HUES48 (cell line): ENCODE measurements around the gene MYO5A.
"Not testable (repeated sequence)": the region's sequence is repeated elsewhere in the genome, so short reads cannot be mapped to it uniquely, and the experiment has no call there.

Experiments
- H3K27ac ChIP-seq: one replicate; pipeline ENCODE4 v1.7.0; 2013; ENCODE audit warnings: low read depth, low read length, inconsistent platforms
- H3K27me3 ChIP-seq: 2 replicates; pipeline ENCODE4 v1.6.1; 2013; ENCODE audit warnings: mild to moderate bottlenecking, low read length; ENCODE audit not compliant: control insufficient read depth, insufficient read depth
- H3K36me3 ChIP-seq: 2 replicates; pipeline ENCODE4 v1.6.1; 2013; ENCODE audit warnings: low read length; ENCODE audit not compliant: control insufficient read depth, insufficient read depth
- H3K4me1 ChIP-seq: 2 replicates; pipeline ENCODE4 v1.6.1; 2013; ENCODE audit warnings: mild to moderate bottlenecking, low read length; ENCODE audit not compliant: control insufficient read depth, insufficient read depth
- H3K4me3 ChIP-seq: 2 replicates; pipeline ENCODE4 v1.5.1; 2013; ENCODE audit warnings: mild to moderate bottlenecking, low read depth, low read length
- H3K9ac ChIP-seq: 2 replicates; pipeline ENCODE4 v1.6.1; 2013; ENCODE audit warnings: mild to moderate bottlenecking, low read depth, low read length, moderate library complexity
- H3K9me3 ChIP-seq: 2 replicates; pipeline ENCODE4 v1.6.1; 2013; ENCODE audit warnings: low read length; ENCODE audit not compliant: control insufficient read depth, insufficient read depth

Gene MYO5A

DNA sequence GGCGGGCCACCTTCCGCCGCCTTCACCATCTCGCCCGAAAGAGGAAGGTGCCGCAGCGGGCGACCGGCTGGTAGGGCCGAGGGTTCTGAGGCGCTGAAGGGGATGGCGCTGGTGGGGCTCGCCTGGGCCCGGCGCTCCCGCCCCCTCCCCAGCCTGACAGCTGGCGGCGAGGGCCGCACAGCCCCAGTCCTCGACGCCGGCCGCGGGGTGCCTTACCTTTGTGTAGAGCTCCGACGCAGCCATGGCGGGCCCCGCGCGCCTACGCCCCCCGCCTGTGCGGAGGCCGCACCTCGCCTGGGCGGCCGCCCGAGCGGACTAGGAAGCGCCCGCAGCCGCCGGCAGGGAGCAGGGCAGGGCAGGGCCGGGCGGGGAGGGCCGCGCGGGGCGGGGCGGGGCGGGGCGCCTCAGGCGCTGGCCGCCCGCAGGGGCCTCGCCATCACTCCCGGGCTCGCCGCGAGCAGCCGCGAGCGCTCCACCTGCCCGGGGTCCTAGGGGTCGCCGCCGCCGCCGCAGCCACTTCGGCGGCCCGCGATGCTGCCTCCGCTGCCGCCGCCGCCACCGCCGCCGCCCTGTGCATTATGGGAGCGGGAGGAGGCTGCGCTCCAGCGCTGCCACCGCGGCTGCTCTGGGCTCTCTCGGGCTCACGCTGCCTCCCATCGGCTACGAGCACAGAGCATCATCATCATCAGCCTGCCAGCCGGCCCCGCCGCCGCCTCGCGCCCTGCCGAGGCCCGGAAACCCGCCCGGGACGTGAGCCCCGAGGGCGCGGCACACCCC, at the start of gene MYO5A:
Gene MYO5A, minus strand, starts transcription at position 317 of the 777 bp plus-strand sequence. Its CDS starts 74 bp downstream, at position 243.
- H3K36me3 ChIP-seq = no peaks in the 10 kb centered on the region
- peaks cover 17% of the 10 kb centered on the region for H3K4me1 ChIP-seq
- H3K9me3 ChIP-seq = no peaks in the 10 kb centered on the region
- H3K27me3 ChIP-seq = peaks cover 46% of the 10 kb centered on the region
- peak within 1 kb of the TSS; percentile 42 for H3K9ac ChIP-seq
- peak within 1 kb of the TSS; percentile 64 for H3K4me3 ChIP-seq
- peak within 1 kb of the TSS; percentile 51 for H3K27ac ChIP-seq

DNA sequence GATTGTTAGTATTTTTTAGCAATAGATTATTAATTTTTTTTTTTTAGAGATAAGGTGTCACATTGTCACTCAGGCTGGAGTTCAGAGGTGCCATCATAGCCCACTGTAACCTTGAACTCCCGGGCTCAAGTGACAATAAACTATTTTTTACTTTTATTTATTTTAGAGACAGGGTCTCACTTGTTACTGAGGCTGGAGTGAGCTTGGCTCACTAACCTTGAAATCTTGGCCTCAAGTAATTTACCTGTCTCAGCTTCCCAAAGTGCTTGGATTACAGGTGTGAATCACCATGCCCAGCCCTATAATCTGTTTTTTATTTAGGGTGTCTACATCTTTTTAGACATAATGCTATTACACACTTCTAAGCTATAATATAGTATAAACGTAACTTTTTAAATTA, 48.0 kb upstream of the MYO5A start:
- Histone ChIP-seq H3K36me3 (no peaks in the 10 kb centered on the region), H3K9me3 (no peaks in the 10 kb centered on the region), H3K4me1 (peaks cover 7% of the 10 kb centered on the region), H3K4me3 (no peak overlapping the region), H3K27me3 (no peaks in the 10 kb centered on the region), H3K27ac (no peak overlapping the region), H3K9ac (no peak overlapping the region)

DNA sequence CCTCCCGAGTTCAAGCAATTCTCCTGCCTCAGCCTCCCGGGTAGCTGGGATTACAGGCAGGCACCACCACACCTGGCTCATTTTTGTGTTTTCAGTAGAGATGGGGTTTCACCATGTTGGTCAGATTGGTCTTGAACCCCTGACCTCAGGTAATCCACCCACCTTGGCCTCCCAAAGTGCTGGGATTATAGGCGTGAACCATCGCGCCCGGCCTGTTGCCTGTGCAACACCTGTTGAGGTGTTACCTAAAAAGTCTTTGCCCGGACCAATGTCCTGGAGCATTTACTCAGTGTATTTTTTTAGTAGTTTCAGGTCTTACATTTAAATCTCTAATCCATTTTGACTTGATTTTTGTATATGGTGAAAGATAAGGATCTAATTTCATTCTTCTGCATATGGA, 46.9 kb upstream of the MYO5A start:
- H3K27ac ChIP-seq, H3K9me3 ChIP-seq, H3K27me3 ChIP-seq, H3K4me3 ChIP-seq, H3K4me1 ChIP-seq, H3K9ac ChIP-seq, H3K36me3 ChIP-seq: not testable (repeated sequence)

DNA sequence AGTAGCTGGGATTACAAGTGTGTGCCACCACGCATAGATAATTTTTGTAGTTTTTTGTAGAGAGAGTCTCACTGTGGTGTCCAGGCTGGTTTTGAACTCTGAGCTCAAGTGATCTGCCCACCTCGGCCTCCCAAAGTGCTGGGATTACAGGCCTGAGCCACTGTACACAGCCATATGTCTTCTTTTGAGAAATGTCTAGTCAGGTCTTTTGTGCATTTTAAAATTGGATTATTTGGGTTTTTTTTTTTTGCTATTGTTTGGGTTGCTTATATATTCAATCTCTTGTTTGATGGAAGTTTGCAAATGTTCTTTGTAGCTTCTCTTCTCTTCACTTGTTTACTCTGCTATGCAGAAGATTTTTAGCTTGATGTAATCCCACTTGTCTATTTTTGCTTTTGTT, 46.4 kb upstream of the MYO5A start:
- H3K9me3 ChIP-seq = no peaks in the 10 kb centered on the region

DNA sequence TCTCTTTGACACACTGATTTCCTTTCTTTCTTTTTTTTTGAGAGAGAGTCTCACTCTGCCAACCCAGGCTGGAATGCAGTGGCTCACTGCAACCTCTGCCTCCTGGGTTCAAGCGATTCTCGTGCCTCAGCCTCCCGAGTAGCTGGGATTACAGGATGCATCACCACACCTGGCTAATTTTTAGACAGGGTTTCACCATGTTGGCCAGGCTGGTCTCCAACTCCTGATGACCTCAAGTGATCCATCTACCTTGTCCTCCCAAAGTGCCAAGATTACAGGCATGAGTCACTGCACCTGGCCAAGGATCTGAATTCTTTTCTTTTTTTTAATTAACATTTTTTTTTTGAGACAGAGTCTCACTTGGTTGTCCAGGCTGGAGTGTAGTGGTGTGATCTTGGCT, 45.9 kb upstream of the MYO5A start:
- not testable (repeated sequence) for H3K27ac ChIP-seq, H3K9ac ChIP-seq, H3K9me3 ChIP-seq, H3K4me1 ChIP-seq, H3K36me3 ChIP-seq, H3K27me3 ChIP-seq, H3K4me3 ChIP-seq

More for the DNA sequence above, 46.4 kb upstream of the MYO5A start:
- Histone ChIP-seq H3K4me3 (no peak overlapping the region), H3K27me3 (no peaks in the 10 kb centered on the region), H3K27ac (no peak overlapping the region), H3K4me1 (peaks cover 3% of the 10 kb centered on the region; the same call in 1 of the 2 replicates), H3K36me3 (no peaks in the 10 kb centered on the region), H3K9ac (no peak overlapping the region)

DNA sequence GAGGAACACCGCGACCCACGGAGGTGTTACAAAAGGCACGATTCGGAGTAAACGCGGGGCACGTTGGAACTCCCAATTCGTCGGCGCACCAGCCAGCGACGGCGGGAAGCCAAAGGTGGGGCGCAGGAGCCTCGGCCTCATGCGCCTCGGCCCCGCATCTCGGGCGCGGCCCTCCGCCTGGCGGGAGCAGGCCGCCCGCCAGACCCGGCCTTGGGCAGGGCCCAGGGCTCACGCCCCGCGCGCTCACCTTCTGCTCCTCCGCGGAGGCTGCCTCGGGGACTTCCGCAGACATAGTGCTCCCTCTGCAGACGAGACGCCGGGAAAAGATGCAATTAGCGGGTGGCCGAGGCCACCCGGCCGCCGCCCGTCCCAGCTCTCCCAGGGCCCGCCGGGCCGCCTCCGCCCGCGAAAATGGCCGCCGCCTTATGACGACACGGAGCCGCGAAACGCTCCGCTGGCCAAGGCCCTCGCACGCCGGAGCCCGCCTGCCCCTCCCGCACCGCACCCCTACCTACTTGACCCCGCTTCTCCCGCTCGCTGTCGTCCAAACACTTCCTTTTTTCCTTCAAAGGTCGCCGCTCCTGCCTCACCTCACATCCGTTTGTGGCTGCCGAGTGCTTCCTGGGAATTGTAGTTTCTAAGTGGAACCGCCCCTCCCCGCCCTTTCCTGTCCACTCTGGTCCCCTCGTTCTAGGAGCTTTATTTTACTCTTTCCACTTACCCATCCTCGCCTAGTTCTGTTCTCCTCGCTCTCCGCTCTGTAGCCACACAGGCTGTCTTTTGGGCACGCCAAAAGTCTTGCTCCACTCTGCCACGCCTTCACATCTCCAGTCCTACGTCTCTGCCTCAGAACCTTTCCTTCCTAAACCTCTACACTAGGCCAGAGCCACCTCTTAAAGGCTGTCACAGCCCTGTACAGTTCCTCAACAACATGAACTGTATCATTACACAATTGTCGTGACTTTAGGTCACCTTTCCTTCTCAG, 40.2 kb upstream of the MYO5A start, which contains the start of gene ARPP19:
Gene ARPP19, minus strand, starts transcription at position 430 of the 985 bp plus-strand sequence. Its CDS starts 138 bp downstream, at position 292.
- Histone ChIP-seq H3K4me3 (peak within 1 kb of the TSS; percentile 98), H3K9ac (peak within 1 kb of the TSS; percentile 99), H3K27ac (peak within 1 kb of the TSS; percentile 99), H3K4me1 (peaks cover 15% of the 10 kb centered on the region), H3K36me3 (no peaks in the 10 kb centered on the region), H3K9me3 (no peaks in the 10 kb centered on the region), H3K27me3 (no peaks in the 10 kb centered on the region)

DNA sequence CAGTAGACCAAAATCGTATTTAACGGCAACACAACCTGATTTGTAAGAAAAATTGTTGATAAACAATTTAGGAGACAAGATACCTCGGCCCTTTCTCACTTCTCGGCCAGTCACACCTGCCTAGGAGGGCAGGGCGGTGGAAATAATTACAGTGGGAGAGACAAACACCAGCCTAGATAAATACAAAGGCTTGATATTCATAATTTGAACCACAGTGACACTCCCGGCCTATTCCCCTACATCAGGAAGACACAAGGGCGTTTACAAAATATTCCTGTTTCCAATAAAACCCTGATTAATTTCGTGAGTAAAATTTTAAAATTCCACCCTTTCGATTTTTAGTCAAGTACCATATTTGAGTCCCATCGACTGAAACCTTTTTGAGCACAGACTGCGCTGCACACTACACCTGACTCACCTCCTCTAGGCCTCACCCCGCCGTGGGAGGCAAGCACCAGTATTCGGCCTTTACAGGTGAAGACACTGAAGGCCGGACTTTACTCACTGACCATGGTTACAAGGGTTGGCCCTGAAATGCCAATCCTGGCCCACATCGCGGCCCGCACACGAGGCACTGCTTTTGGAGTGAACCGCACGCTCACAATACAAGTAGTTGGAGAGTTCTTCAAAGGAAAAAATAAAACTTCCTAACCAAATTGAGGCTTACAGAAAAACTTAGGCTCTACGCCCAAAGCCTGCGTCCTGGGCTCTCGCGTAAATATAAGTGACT, 39.4 kb upstream of the MYO5A start:
- no peaks in the 10 kb centered on the region for H3K27me3 ChIP-seq
- H3K27ac ChIP-seq = peak overlapping the region; percentile 99
- H3K9me3 ChIP-seq = no peaks in the 10 kb centered on the region
- peak overlapping the region; percentile 98 for H3K4me3 ChIP-seq
- H3K9ac ChIP-seq = peak overlapping the region; percentile 99
- peaks cover 15% of the 10 kb centered on the region for H3K4me1 ChIP-seq
- no peaks in the 10 kb centered on the region for H3K36me3 ChIP-seq

DNA sequence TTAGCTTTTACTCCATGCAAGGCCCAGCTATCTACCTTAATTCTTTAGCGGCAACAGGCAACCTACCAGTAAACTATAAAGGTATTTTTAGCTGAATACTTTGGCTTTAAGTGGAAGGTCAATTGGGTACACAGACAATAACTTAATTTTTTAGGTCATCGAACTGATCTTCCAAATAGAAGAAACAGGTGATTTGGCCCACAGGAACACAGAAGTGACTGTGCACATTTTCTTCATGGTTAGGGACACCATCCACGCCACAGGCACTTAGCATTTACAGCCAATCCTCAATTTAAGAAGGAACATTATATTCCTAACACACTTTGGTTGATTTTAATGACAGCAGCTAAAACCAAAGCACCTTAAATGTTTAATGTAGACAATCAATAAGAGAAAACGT, 38.2 kb upstream of the MYO5A start:
- Histone ChIP-seq H3K27me3 (no peaks in the 10 kb centered on the region), H3K9ac (no peak overlapping the region), H3K27ac (no peak overlapping the region), H3K4me3 (peak overlapping the region; percentile 98), H3K4me1 (peaks cover 15% of the 10 kb centered on the region), H3K9me3 (no peaks in the 10 kb centered on the region), H3K36me3 (no peaks in the 10 kb centered on the region)

DNA sequence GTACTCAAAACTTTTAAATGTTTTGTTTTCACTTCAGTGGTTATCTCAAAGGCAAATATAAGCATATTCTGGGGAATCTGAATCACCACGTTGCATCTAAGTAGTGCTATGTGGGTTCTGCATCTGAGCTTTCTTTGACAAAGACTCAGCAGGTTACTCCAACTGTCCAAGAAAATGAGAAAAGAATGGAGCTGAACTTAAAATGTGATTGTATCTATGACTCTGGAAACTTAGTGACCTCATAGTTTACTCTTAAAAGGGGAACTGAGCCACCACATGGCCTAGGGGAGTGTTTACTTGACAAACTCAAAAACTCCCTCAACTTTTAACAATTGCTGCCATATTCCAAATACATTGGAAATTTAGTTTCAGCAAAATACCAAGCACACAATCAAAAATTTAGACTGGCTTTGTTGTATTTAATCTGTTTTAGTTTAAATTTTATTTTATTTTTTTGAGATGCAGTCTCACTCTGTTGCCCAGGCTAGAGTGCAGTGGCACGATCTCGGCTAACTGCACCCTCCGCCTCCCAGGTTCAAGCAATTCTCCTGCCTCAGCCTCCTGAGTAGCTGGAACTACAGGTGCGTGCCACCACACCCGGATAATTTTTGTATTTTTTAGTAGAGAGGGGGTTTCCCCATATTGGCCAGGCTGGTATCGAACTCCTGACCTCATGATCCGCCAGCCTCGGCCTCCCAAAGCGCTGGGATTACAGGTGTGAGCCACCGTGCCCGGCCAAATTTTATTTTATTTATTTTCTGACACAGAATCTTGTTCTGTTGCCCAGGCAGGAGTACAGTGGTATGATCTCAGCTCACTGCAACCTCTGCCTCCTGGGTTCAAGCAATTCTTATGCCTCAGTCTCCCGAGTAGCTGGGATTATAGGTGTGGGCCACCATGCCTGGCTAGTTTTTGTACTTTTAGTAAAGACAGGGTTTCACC, 37.0 kb upstream of the MYO5A start:
- not testable (repeated sequence) for H3K27me3 ChIP-seq, H3K36me3 ChIP-seq, H3K4me3 ChIP-seq, H3K9me3 ChIP-seq, H3K9ac ChIP-seq, H3K27ac ChIP-seq
- peaks cover 19% of the 10 kb centered on the region for H3K4me1 ChIP-seq
